Measurements from ENCODE around the gene SUGCT. TPM values are rescaled to one million over a fixed set of nuclear protein-coding genes. Genes with fewer than 3 reads are reported as not detected.

The SUGCT gene
- total RNA-seq, 1 donor from 2014 or later = not detected

DNA sequence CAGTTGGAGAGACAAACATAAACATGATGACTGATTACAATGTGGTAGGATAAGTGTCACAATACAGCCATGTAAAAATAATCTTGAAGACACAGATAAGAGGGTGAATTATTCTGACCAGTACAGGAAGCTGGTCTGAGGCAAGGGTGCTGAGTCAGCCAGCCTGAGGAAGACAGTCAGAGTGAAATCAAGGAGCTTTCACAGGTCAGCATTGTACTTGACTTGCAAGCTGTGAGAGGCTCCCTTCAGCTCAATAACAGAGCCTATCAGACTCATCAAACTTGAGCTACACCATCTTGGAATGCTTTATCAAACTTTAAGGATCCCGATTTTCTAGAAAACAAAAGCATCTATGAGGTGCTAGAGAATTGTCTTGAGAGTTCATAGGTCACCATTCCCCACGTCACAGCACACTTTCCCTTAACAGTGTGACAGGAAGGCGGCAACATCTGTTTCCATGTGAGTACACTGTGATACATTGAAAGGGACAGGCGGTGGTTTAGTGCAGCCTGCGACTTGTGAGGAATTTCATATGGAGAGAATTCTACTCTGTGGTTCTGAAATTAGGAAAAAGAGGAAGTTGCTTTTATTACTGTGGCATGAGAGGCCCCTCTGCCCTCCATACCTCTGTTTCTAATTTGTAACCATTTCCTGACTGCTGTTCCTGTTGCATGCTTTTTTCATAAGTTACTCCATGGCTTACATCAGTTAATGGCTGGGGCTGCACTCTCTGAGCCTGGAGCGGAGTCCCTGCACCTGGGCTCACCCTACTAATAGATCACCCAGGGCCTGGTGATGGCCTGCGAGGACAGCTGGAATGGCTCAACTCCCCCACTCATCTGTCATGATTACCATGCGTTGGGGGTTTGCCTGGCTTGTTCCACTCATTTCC, 417.1 kb downstream of the SUGCT start:
- intact Hi-C loops (cut with micrococcal nuclease) = no loop called here

GRCh38 chr7:40560672-40561071, 425.9 kb downstream of the SUGCT start:
- intact Hi-C loops (cut with micrococcal nuclease) = no loop called here

DNA sequence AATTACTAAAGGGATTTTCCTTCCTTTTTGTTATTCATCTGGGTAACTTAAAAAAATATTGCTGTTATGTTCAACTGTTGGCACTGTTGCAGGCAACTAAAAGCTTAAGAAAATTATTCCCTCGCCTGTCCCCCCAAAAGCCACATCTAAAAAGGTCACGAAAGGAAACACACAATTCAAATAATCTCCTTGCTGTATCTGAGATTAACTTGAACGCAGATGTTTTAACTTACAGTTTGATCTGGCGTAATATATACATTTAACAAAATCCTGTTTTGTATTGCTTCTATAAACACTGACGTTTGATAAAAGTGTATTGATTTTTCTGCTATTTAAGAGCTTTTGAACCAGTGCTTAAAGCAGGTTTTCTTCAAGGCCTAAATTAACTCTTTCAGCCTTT, 432.1 kb downstream of the SUGCT start:
- intact Hi-C loops (cut with micrococcal nuclease) = no loop called here

- intact Hi-C loops (cut with micrococcal nuclease) = no loop called here
Observed at GRCh38 chr7:40569326-40569725, 434.5 kb downstream of the SUGCT start.

- intact Hi-C loops (cut with micrococcal nuclease) = no loop called here
Observed at GRCh38 chr7:40570223-40570622, 435.4 kb downstream of the SUGCT start.

- intact Hi-C loops (cut with micrococcal nuclease) = no loop called here
Observed at GRCh38 chr7:40571796-40572195, 437.0 kb downstream of the SUGCT start.

DNA sequence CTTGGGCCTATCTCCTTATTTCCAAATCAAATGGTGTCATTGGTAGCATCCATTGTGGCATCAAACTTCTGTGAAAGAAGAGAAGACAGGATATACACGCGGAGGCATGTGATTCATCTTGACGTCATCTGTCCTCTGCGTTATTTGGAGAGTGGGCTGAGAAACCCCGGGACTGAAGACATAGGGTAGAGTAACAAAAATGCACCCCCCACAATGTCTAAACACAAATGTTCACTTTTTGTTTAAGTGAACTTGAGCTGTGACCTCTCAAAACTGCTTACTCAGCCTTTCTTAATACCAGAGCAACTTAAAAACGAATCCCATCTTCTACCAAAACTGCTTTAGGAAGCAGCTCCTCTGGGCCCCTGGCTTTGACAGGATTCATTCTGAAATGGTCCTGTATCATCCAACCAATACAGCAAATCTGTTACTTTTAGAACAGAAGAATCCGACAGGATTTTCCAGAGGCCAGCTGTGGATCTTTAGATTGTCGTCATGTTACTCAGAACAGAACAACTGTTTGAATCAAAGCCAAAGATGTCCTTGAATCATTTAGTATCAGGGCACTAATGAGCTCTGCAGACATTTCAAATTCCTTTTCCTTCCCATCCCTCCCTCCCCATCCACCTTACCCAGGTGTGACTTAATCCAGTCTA, 438.1 kb downstream of the SUGCT start:
- intact Hi-C loops (cut with micrococcal nuclease) = no loop called here

DNA sequence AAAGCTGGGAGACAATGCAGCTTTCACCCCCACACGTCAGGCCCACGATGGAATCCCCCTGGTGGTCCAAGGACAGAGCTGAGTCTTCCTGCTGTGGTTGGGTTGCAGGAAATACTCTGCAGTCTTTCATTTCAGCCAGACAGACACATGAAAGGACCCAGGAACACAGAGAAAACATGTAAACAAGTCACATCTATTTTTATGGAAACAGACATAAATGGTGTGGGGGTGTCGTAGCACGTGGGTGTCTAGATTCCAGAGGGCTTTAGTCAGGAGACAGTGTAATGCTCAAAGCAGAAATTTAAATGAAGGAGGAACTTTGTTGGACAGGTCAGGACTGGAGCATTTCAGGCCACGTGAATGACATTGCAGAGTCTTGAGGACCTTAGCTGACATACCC, 444.6 kb downstream of the SUGCT start:
- intact Hi-C loops (cut with micrococcal nuclease) = no loop called here

DNA sequence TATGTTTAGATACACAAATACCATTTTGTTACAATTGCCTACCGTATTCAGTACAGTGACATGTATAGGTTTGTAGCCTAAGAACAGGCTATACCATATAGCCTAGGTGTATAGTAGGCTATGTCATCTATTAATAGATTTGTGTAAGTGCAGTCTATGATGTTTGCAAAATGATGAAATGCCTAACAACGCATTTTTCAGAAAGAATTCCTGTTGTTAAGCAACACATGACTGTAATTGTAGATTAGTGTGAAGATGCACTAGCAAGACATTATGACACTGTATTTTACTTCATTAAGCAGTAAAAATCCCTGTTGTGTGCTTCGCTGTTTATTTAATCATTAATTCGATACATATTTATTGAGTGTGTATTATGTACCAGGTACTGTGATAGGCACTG, 446.0 kb downstream of the SUGCT start:
- intact Hi-C loops (cut with micrococcal nuclease) = no loop called here

- intact Hi-C loops (cut with micrococcal nuclease) = no loop called here
Observed at GRCh38 chr7:40582539-40582938, 447.7 kb downstream of the SUGCT start.

- intact Hi-C loops (cut with micrococcal nuclease) = no loop called here
Observed at GRCh38 chr7:40583667-40584444, 449.1 kb downstream of the SUGCT start.

- intact Hi-C loops (cut with micrococcal nuclease) = no loop called here
Observed at GRCh38 chr7:40584667-40585433, 450.0 kb downstream of the SUGCT start.

DNA sequence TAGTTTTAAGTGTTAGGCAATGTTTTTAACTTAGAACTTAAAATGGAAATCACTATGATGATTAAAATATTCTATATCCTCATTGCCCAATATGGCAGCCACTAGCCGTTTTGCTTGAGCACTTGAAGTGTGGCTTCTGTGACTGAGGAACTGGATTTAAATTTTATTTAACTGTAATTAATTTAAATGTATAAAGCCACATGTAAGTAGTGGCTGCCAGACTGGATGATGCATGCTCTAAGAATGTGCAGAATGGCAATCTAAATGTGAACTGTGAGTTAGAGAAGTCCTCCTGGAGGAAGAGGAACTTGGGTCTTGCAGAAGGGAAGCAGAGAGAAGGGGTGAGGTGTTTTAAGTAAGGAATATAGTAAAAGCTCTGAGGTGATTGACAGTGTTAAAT, 451.4 kb downstream of the SUGCT start:
- intact Hi-C loops (cut with micrococcal nuclease) = no loop called here

- intact Hi-C loops (cut with micrococcal nuclease) = no loop called here
Observed at GRCh38 chr7:40587419-40587818, 452.6 kb downstream of the SUGCT start.

DNA sequence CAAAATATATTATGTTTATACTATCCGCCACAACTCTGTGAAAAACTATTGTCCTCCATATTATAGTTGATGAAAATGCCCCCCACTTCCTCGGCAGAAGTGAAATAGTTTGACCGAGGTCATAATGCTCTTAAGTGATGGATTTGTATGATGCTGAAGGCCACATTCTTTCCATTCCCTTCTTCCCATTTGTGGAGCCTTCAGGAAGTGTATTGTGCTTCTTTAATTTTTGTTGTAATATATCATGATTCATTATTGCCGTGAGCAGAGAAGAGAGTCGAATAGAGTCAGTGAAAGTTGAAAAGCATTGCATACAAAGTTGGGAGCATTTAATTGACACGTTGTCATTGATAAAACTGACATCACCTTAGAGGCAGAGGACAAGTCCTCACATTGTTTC, 460.3 kb downstream of the SUGCT start:
- intact Hi-C loops (cut with micrococcal nuclease) = no loop called here

DNA sequence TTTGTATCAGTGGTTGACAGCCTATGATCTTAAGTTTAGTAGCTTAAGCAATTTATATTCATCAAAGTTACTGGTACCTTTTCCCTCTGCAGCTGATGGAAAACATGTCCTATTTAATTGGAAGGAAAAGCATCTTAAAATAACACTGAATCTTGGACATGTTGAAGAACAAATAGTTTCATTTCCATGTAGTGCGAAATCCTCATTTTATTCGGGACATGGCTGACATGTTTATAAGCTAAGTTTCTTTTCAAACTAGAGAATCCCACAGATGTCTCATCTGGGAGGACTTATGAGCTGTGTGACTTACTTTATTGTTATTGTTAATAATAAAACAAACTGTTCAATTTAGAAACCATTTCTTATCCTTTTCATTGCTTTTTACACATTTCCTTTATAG, 461.0 kb downstream of the SUGCT start:
- intact Hi-C loops (cut with micrococcal nuclease) = no loop called here

DNA sequence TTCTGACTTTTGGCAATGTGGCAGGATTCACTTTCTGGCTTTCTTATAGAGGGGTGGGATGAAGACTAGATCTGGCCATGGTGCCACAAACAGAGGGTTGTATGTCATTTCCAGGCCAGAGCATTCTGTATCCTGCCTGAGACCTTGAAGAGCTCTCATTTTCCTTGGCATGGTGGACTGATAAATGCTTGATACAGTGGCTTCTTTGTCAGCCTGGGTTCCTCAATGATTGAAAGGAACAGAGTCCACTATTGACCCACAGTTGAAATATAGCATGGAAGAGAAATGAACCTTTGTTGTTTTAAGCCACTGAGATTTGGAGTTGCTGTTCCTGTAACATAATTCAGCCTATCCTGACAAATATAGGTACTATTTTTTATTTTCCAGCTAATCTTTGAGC, 462.7 kb downstream of the SUGCT start:
- intact Hi-C loops (cut with micrococcal nuclease) = no loop called here

GRCh38 chr7:40598915-40599314, 464.1 kb downstream of the SUGCT start:
- intact Hi-C loops (cut with micrococcal nuclease) = no loop called here

- intact Hi-C loops (cut with micrococcal nuclease) = loop anchor here (10.0 kb wide), 1 partner anchor 275 kb away; no protein-coding TSS in a partner anchor
Observed at GRCh38 chr7:40599836-40600235, 465.0 kb downstream of the SUGCT start.

DNA sequence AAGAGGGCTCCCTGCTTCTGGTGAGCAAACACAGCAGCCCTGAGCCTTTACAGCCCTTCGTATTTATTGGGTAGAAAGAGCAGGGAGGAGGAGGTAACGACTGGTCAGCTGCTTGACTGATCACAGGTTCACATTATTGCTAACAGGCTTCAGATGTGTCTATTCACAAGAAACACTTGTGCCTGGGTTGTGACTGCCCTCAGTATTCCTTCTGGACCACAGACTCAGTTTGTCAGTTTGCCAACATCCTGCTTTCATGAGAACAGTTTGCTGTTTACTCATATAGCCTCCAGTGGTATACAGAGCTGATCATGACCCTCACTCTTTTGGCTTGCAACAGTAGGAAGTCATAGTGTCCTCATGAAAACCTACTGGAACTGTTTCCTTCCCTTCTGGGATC, 467.5 kb downstream of the SUGCT start:
- intact Hi-C loops (cut with micrococcal nuclease) = loop anchor here (10.0 kb wide), 1 partner anchor 278 kb away; no protein-coding TSS in a partner anchor
